HEK293 (cell line): Measurements from ENCODE around the gene GMDS.

Experiments used
- FEZF1 ChIP-seq: fragments of 450-650 bp; formaldehyde crosslinking; IDR thresholded peaks from 2 replicates; pipeline ENCODE4 v1.5.1; 2016; ENCODE audit warnings: missing biosample characterization, missing genetic modification characterization
- GFI1B ChIP-seq: fragments of 450-650 bp; formaldehyde crosslinking; IDR thresholded peaks from 2 replicates; pipeline ENCODE4 v1.5.1; 2016; ENCODE audit warnings: missing biosample characterization, missing genetic modification characterization
- IKZF3 ChIP-seq: fragments of 450-650 bp; IDR thresholded peaks from 2 replicates; pipeline ENCODE4 v1.5.0; 2018; ENCODE audit warnings: missing biosample characterization, mild to moderate bottlenecking, missing genetic modification characterization, moderate library complexity
- SP3 ChIP-seq: fragments of 450-650 bp; formaldehyde crosslinking; IDR thresholded peaks from 2 replicates; pipeline ENCODE4 v1.5.1; 2016; ENCODE audit warnings: missing biosample characterization, missing genetic modification characterization
- SP7 ChIP-seq: fragments of 450-650 bp; formaldehyde crosslinking; IDR thresholded peaks from 2 replicates; pipeline ENCODE4 v1.5.1; 2016; ENCODE audit warnings: missing biosample characterization, missing genetic modification characterization
- TRIM28 ChIP-seq: IDR thresholded peaks from 2 replicates; pipeline ENCODE4 v1.6.1; 2011; ENCODE audit warnings: low read length, control low read depth, borderline replicate concordance
- ZBTB21 ChIP-seq: fragments of 450-650 bp; formaldehyde crosslinking; IDR thresholded peaks from 2 replicates; pipeline ENCODE4 v1.5.1; 2017; ENCODE audit warnings: missing biosample characterization, missing genetic modification characterization
- ZBTB8A ChIP-seq: fragments of 450-650 bp; formaldehyde crosslinking; IDR thresholded peaks from 2 replicates; pipeline ENCODE4 v1.5.1; 2016; ENCODE audit warnings: missing biosample characterization, missing genetic modification characterization
- ZFP69B ChIP-seq: fragments of 450-650 bp; formaldehyde crosslinking; IDR thresholded peaks from 2 replicates; pipeline ENCODE4 v1.5.1; 2016; ENCODE audit warnings: missing biosample characterization, missing genetic modification characterization
- ZNF10 ChIP-seq: fragments of 450-650 bp; formaldehyde crosslinking; IDR thresholded peaks from 2 replicates; pipeline ENCODE4 v1.5.1; 2017; ENCODE audit warnings: missing biosample characterization, missing genetic modification characterization
- ZNF114 ChIP-seq: fragments of 450-650 bp; formaldehyde crosslinking; IDR thresholded peaks from 2 replicates; pipeline ENCODE4 v1.5.0; 2017; ENCODE audit warnings: missing biosample characterization, missing genetic modification characterization
- ZNF132 ChIP-seq: fragments of 450-650 bp; formaldehyde crosslinking; IDR thresholded peaks from 2 replicates; pipeline ENCODE4 v1.5.1; 2017; ENCODE audit warnings: missing biosample characterization, missing genetic modification characterization, borderline replicate concordance
- ZNF138 ChIP-seq: fragments of 450-650 bp; formaldehyde crosslinking; IDR thresholded peaks from 2 replicates; pipeline ENCODE4 v1.5.1; 2016; ENCODE audit warnings: missing biosample characterization, missing genetic modification characterization, borderline replicate concordance
- ZNF16 ChIP-seq: fragments of 450-650 bp; formaldehyde crosslinking; IDR thresholded peaks from 2 replicates; pipeline ENCODE4 v1.5.1; 2016; ENCODE audit warnings: low read depth, missing biosample characterization, missing genetic modification characterization
- ZNF214 ChIP-seq: fragments of 450-650 bp; formaldehyde crosslinking; IDR thresholded peaks from 2 replicates; pipeline ENCODE4 v1.5.1; 2017; ENCODE audit warnings: missing biosample characterization, mild to moderate bottlenecking, missing genetic modification characterization, borderline replicate concordance
- ZNF274 ChIP-seq, 2 experiments: fragments of 200-500 bp in 1 of 2; fragments of 450-650 bp in 1 of 2; sonication (Bioruptor generic) in 1 of 2; formaldehyde crosslinking in 1 of 2; IDR thresholded peaks; 2 replicates each; pipeline versions ENCODE4 v1.5.1 to v1.6.1; 2014 to 2016; ENCODE audit warnings: borderline replicate concordance in 1 of 2, inconsistent platforms in 1 of 2, low read length in 1 of 2, missing biosample characterization in 1 of 2, missing genetic modification characterization in 1 of 2
- ZNF341 ChIP-seq: fragments of 450-650 bp; formaldehyde crosslinking; IDR thresholded peaks from 2 replicates; pipeline ENCODE4; 2016; ENCODE audit warnings: low read depth, missing biosample characterization, missing genetic modification characterization
- ZNF514 ChIP-seq: fragments of 450-650 bp; formaldehyde crosslinking; IDR thresholded peaks from 2 replicates; pipeline ENCODE4 v1.5.1; 2016; ENCODE audit warnings: missing biosample characterization, missing genetic modification characterization
- ZNF529 ChIP-seq: fragments of 450-650 bp; formaldehyde crosslinking; IDR thresholded peaks from 2 replicates; pipeline ENCODE4 v1.5.1; 2017; ENCODE audit warnings: missing genetic modification characterization, missing biosample characterization; ENCODE audit not compliant: insufficient replicate concordance
- ZNF548 ChIP-seq: fragments of 450-650 bp; formaldehyde crosslinking; IDR thresholded peaks from 2 replicates; pipeline ENCODE4 v1.5.1; 2016; ENCODE audit warnings: missing biosample characterization, missing genetic modification characterization
- ZNF624 ChIP-seq: fragments of 450-650 bp; formaldehyde crosslinking; IDR thresholded peaks from 2 replicates; pipeline ENCODE4 v1.5.1; 2017; ENCODE audit warnings: missing biosample characterization, missing genetic modification characterization
- ZSCAN30 ChIP-seq: fragments of 450-650 bp; IDR thresholded peaks from 2 replicates; pipeline ENCODE4 v1.5.1; 2018; ENCODE audit warnings: missing biosample characterization, mild to moderate bottlenecking, missing genetic modification characterization, moderate library complexity
- TF ChIP-seq, protein P1 (sequence below): fragments of 450-650 bp; formaldehyde crosslinking; IDR thresholded peaks from 2 replicates; pipeline ENCODE4 v1.5.1; 2016; ENCODE audit warnings: missing biosample characterization, missing genetic modification characterization
- TF ChIP-seq, protein P2 (sequence below): fragments of 450-650 bp; formaldehyde crosslinking; IDR thresholded peaks from 2 replicates; pipeline ENCODE4 v1.5.1; 2017; ENCODE audit warnings: missing biosample characterization, missing genetic modification characterization
- TF ChIP-seq, protein P3 (sequence below): fragments of 450-650 bp; IDR thresholded peaks from 2 replicates; pipeline ENCODE4 v1.5.1; 2018; ENCODE audit warnings: missing biosample characterization, mild to moderate bottlenecking, missing genetic modification characterization
- TF ChIP-seq, protein P4 (sequence below): fragments of 450-650 bp; formaldehyde crosslinking; IDR thresholded peaks from 2 replicates; pipeline ENCODE4 v1.5.1; 2017; ENCODE audit warnings: missing biosample characterization, missing genetic modification characterization
- TF ChIP-seq, protein P5 (sequence below): fragments of 450-650 bp; formaldehyde crosslinking; IDR thresholded peaks from 2 replicates; pipeline ENCODE4 v1.5.1; 2016; ENCODE audit warnings: missing biosample characterization, missing genetic modification characterization
- TF ChIP-seq, protein P6 (sequence below): fragments of 450-650 bp; formaldehyde crosslinking; IDR thresholded peaks from 2 replicates; pipeline ENCODE4 v1.5.1; 2016; ENCODE audit warnings: missing biosample characterization, missing genetic modification characterization

Gene GMDS

DNA sequence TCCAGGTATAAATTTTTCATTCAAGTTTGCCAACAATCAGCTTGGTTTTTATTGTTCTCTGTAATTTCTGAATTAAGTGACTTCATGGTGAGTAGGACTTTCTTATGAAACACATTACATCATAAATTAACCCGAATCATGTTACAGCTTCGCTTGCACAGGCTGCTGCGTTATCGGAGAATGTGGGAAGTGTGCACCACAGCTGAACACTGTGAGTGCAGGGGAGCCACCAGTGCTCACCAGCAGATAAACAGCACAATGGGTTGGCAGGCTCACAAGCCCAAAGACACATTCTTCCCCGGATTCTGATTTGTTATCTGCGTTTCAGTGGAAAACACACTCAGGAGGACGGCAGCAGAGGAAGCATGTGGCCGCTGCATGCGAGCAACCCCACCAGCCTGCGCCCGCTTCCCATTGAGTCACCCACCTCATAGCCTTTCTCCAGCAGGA is 121.1 kb downstream of the GMDS start (continued):
- TF ChIP-seq, protein P1, sequence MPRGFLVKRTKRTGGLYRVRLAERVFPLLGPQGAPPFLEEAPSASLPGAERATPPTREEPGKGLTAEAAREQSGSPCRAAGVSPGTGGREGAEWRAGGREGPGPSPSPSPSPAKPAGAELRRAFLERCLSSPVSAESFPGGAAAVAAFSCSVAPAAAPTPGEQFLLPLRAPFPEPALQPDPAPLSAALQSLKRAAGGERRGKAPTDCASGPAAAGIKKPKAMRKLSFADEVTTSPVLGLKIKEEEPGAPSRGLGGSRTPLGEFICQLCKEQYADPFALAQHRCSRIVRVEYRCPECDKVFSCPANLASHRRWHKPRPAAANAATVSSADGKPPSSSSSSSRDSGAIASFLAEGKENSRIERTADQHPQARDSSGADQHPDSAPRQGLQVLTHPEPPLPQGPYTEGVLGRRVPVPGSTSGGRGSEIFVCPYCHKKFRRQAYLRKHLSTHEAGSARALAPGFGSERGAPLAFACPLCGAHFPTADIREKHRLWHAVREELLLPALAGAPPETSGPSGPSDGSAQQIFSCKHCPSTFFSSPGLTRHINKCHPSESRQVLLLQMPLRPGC (tag by site-specific recombination) = 0 out of 2 replicates have a peak, but pooled peaks have one; percentile 42
- TF ChIP-seq SP7 (tag by site-specific recombination) = no peak
- 0 out of 2 replicates have a peak, but pooled peaks have one; percentile 46 for TF ChIP-seq TRIM28
- no peak for TF ChIP-seq FEZF1 (tag by site-specific recombination)
- TF ChIP-seq ZNF274 (IDR thresholded peaks at IDR 0.05; ENCODE audit: low read length) = no peak
- TF ChIP-seq ZNF274 (tag by site-specific recombination; IDR thresholded peaks at IDR 0.05; ENCODE audit: borderline replicate concordance) = no peak
- no peak for TF ChIP-seq ZNF10 (tag by site-specific recombination)
- no peak for TF ChIP-seq ZNF624
- TF ChIP-seq ZNF514 (tag by site-specific recombination) = no peak
- TF ChIP-seq, protein P2, sequence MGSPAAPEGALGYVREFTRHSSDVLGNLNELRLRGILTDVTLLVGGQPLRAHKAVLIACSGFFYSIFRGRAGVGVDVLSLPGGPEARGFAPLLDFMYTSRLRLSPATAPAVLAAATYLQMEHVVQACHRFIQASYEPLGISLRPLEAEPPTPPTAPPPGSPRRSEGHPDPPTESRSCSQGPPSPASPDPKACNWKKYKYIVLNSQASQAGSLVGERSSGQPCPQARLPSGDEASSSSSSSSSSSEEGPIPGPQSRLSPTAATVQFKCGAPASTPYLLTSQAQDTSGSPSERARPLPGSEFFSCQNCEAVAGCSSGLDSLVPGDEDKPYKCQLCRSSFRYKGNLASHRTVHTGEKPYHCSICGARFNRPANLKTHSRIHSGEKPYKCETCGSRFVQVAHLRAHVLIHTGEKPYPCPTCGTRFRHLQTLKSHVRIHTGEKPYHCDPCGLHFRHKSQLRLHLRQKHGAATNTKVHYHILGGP (tag by site-specific recombination) = no peak
- no peak for TF ChIP-seq ZNF214 (tag by site-specific recombination)
- peak; percentile 79 for TF ChIP-seq ZBTB21 (tag by site-specific recombination)
- TF ChIP-seq, protein P3, sequence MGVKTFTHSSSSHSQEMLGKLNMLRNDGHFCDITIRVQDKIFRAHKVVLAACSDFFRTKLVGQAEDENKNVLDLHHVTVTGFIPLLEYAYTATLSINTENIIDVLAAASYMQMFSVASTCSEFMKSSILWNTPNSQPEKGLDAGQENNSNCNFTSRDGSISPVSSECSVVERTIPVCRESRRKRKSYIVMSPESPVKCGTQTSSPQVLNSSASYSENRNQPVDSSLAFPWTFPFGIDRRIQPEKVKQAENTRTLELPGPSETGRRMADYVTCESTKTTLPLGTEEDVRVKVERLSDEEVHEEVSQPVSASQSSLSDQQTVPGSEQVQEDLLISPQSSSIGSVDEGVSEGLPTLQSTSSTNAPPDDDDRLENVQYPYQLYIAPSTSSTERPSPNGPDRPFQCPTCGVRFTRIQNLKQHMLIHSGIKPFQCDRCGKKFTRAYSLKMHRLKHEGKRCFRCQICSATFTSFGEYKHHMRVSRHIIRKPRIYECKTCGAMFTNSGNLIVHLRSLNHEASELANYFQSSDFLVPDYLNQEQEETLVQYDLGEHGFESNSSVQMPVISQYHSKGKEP (tag by site-specific recombination) = no peak
- 0 out of 2 replicates have a peak, but pooled peaks have one; percentile 32 for TF ChIP-seq ZSCAN30 (tag by site-specific recombination)
- TF ChIP-seq ZNF138 (tag by site-specific recombination) = no peak
- no peak for TF ChIP-seq ZNF529
- TF ChIP-seq, protein P4, sequence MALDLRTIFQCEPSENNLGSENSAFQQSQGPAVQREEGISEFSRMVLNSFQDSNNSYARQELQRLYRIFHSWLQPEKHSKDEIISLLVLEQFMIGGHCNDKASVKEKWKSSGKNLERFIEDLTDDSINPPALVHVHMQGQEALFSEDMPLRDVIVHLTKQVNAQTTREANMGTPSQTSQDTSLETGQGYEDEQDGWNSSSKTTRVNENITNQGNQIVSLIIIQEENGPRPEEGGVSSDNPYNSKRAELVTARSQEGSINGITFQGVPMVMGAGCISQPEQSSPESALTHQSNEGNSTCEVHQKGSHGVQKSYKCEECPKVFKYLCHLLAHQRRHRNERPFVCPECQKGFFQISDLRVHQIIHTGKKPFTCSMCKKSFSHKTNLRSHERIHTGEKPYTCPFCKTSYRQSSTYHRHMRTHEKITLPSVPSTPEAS = no peak
- TF ChIP-seq GFI1B (tag by site-specific recombination) = no peak
- TF ChIP-seq IKZF3 (tag by site-specific recombination) = 0 out of 2 replicates have a peak, but pooled peaks have one; percentile 62
- TF ChIP-seq ZBTB8A (tag by site-specific recombination) = peak; percentile 13; the same call in 1 of the 2 replicates
- 0 out of 2 replicates have a peak, but pooled peaks have one; percentile 39 for TF ChIP-seq ZFP69B (tag by site-specific recombination)
- no peak for TF ChIP-seq ZNF16 (tag by site-specific recombination)
- TF ChIP-seq ZNF341 (tag by site-specific recombination) = 0 out of 2 replicates have a peak, but pooled peaks have one; percentile 16
- TF ChIP-seq SP3 (tag by site-specific recombination) = no peak
- TF ChIP-seq ZNF114 (tag by site-specific recombination) = no peak
- no peak for TF ChIP-seq ZNF132 (tag by site-specific recombination)
- TF ChIP-seq, protein P5, sequence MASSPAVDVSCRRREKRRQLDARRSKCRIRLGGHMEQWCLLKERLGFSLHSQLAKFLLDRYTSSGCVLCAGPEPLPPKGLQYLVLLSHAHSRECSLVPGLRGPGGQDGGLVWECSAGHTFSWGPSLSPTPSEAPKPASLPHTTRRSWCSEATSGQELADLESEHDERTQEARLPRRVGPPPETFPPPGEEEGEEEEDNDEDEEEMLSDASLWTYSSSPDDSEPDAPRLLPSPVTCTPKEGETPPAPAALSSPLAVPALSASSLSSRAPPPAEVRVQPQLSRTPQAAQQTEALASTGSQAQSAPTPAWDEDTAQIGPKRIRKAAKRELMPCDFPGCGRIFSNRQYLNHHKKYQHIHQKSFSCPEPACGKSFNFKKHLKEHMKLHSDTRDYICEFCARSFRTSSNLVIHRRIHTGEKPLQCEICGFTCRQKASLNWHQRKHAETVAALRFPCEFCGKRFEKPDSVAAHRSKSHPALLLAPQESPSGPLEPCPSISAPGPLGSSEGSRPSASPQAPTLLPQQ = peak; percentile 65
- no peak for TF ChIP-seq ZNF548
- TF ChIP-seq, protein P6, sequence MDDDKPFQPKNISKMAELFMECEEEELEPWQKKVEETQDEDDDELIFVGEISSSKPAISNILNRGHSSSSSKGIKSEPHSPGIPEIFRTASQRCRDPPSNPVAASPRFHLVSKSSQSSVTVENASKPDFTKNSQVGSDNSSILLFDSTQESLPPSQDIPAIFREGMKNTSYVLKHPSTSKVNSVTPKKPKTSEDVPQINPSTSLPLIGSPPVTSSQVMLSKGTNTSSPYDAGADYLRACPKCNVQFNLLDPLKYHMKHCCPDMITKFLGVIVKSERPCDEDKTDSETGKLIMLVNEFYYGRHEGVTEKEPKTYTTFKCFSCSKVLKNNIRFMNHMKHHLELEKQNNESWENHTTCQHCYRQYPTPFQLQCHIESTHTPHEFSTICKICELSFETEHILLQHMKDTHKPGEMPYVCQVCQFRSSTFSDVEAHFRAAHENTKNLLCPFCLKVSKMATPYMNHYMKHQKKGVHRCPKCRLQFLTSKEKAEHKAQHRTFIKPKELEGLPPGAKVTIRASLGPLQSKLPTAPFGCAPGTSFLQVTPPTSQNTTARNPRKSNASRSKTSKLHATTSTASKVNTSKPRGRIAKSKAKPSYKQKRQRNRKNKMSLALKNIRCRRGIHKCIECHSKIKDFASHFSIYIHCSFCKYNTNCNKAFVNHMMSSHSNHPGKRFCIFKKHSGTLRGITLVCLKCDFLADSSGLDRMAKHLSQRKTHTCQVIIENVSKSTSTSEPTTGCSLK (tag by site-specific recombination) = no peak
